ENCODE data around the gene PPP1R15B. TPM values are rescaled to one million over a fixed set of nuclear protein-coding genes. Genes with fewer than 3 reads are reported as not detected.

The PPP1R15B gene
- polyA plus RNA-seq, 1 donor (not counting 4 experiments of a cell fraction or from before 2014, with no cell fraction given), result 19.1 TPM

- H3K36me3 ChIP-seq (ENCODE audit: control insufficient read depth in 2 of 2, extremely low read depth in 1 of 2, insufficient read depth in 2 of 2, low read length in 2 of 2), result peaks cover 2 to 13% of the 10 kb centered on the region in 2 experiments
- H3K4me1 ChIP-seq (ENCODE audit: control insufficient read depth, extremely low read depth, insufficient read depth, low read length), result peaks cover 9% of the 10 kb centered on the region
- no peaks in the 10 kb centered on the region for H3K27me3 ChIP-seq (ENCODE audit: control insufficient read depth, extremely low read depth, insufficient read depth, low read length)
- no peak overlapping the region for H3K9ac ChIP-seq (ENCODE audit: control insufficient read depth, extremely low read depth, insufficient read depth, low read length)
- no peak overlapping the region for H3K4me3 ChIP-seq (ENCODE audit: control insufficient read depth in 2 of 3, extremely low read depth in 1 of 3, insufficient read depth in 2 of 3, low read depth in 1 of 3, low read length in 3 of 3)
- no peaks in the 10 kb centered on the region for H4K20me1 ChIP-seq (ENCODE audit: control insufficient read depth, extremely low read depth, insufficient read depth, low read length)
- no peak overlapping the region for H3K27ac ChIP-seq (ENCODE audit: control insufficient read depth, insufficient read depth, low read length)
- H3K9me1 ChIP-seq (ENCODE audit: control insufficient read depth, extremely low read depth, insufficient read depth, low read length), result no peaks in the 10 kb centered on the region
- FAIRE-seq (no peak), DNase-seq (ENCODE audit: low read depth, low spot score) (no peak)
- no peaks in the 10 kb centered on the region for H3K9me3 ChIP-seq (ENCODE audit: control insufficient read depth, low read depth, low read length)
- dilution Hi-C loops (cut with MboI; ENCODE audit: extremely low pct_ligation_motif_present, low sequenced_read_pairs), result no loop called here
- H3K79me2 ChIP-seq (ENCODE audit: control insufficient read depth, insufficient read depth, low read length), result no peaks in the 10 kb centered on the region
- H3K4me2 ChIP-seq (ENCODE audit: control insufficient read depth, extremely low read depth, insufficient read depth, low read depth, low read length), result no peak overlapping the region
- no peak overlapping the region for H2AFZ ChIP-seq (ENCODE audit: control insufficient read depth, low read length)
- no peak for TF ChIP-seq CTCF (optimal IDR thresholded peaks at IDR 0.05 in 1 of 3, IDR thresholded peaks at IDR 0.05 in 1 of 3, conservative IDR thresholded peaks at IDR 0.05 in 1 of 3; ENCODE audit: extremely low read depth in 1 of 3, insufficient read depth in 2 of 3, low read length in 3 of 3)
These were observed 45.3 kb upstream of the PPP1R15B start for GRCh38 chr1:204456826-204457442.

- DNase-seq (ENCODE audit: low read depth, low spot score), result no peak
- peaks cover 2 to 13% of the 10 kb centered on the region in 2 experiments for H3K36me3 ChIP-seq (ENCODE audit: control insufficient read depth in 2 of 2, extremely low read depth in 1 of 2, insufficient read depth in 2 of 2, low read length in 2 of 2)
- no peak overlapping the region for H2AFZ ChIP-seq (ENCODE audit: control insufficient read depth, low read length)
- H3K9me3 ChIP-seq (ENCODE audit: control insufficient read depth, low read depth, low read length), result no peaks in the 10 kb centered on the region
- H3K9me1 ChIP-seq (ENCODE audit: control insufficient read depth, extremely low read depth, insufficient read depth, low read length), result no peaks in the 10 kb centered on the region
- no peak overlapping the region for H3K9ac ChIP-seq (ENCODE audit: control insufficient read depth, extremely low read depth, insufficient read depth, low read length)
- no peaks in the 10 kb centered on the region for H3K27me3 ChIP-seq (ENCODE audit: control insufficient read depth, extremely low read depth, insufficient read depth, low read length)
- H4K20me1 ChIP-seq (ENCODE audit: control insufficient read depth, extremely low read depth, insufficient read depth, low read length), result no peaks in the 10 kb centered on the region
- H3K4me3 ChIP-seq (ENCODE audit: control insufficient read depth in 2 of 3, extremely low read depth in 1 of 3, insufficient read depth in 2 of 3, low read depth in 1 of 3, low read length in 3 of 3), result no peak overlapping the region
- H3K4me2 ChIP-seq (ENCODE audit: control insufficient read depth, extremely low read depth, insufficient read depth, low read depth, low read length), result no peak overlapping the region
- FAIRE-seq, result no peak
- H3K4me1 ChIP-seq (ENCODE audit: control insufficient read depth, extremely low read depth, insufficient read depth, low read length), result peaks cover 5% of the 10 kb centered on the region
- no peak overlapping the region for H3K27ac ChIP-seq (ENCODE audit: control insufficient read depth, insufficient read depth, low read length)
- no peaks in the 10 kb centered on the region for H3K79me2 ChIP-seq (ENCODE audit: control insufficient read depth, insufficient read depth, low read length)
- dilution Hi-C loops (cut with MboI; ENCODE audit: extremely low pct_ligation_motif_present, low sequenced_read_pairs), result no loop called here
- TF ChIP-seq EZH2 (IDR thresholded peaks at IDR 0.05; ENCODE audit: low read length) (no peak), CTCF (optimal IDR thresholded peaks at IDR 0.05 in 1 of 3, IDR thresholded peaks at IDR 0.05 in 1 of 3, conservative IDR thresholded peaks at IDR 0.05 in 1 of 3; ENCODE audit: extremely low read depth in 1 of 3, insufficient read depth in 2 of 3, low read length in 3 of 3) (no peak)
These were observed 44.2 kb upstream of the PPP1R15B start for GRCh38 chr1:204455831-204456145.
